ENCODE measurements around the gene ARSA. TPM values are rescaled to one million over a fixed set of nuclear protein-coding genes. Genes with fewer than 3 reads are reported as not detected.

Gene ARSA
- total RNA-seq, 1 experiment from 2014 or later = 11.3 TPM

GRCh38 chr22:50673231-50674129 is 45.5 kb upstream of the ARSA start:
- Histone ChIP-seq H3K9ac (ENCODE audit: low read length) (no peak overlapping the region), H3K27ac (ENCODE audit: low read length) (no peak overlapping the region), H3K9me3 (ENCODE audit: low read length) (no peaks in the 10 kb centered on the region), H3K4me3 (ENCODE audit: low read length) (no peak overlapping the region), H3K27me3 (ENCODE audit: low read length) (no peaks in the 10 kb centered on the region), H3K79me2 (ENCODE audit: low read length) (no peaks in the 10 kb centered on the region), H4K20me1 (ENCODE audit: low read length) (no peaks in the 10 kb centered on the region), H3K4me1 (ENCODE audit: insufficient read depth, low read length) (peaks cover 4% of the 10 kb centered on the region; the same call in 1 of the 2 replicates), H3K36me3 (ENCODE audit: low read depth, low read length) (no peaks in the 10 kb centered on the region), H3K9me2 (replicated peaks; ENCODE audit: low read length) (no peaks in the 10 kb centered on the region), H2AFZ (ENCODE audit: low read length) (no peak overlapping the region), H3F3A (ENCODE audit: low read length, unreplicated experiment) (no peaks in the 10 kb centered on the region), H3K4me2 (ENCODE audit: low read length) (no peak overlapping the region)
- intact Hi-C loops (cut with micrococcal nuclease) = no loop called here
- BruUV-seq (replicated peaks) = no TSS peak
- no peak for DNase-seq
- ATAC-seq = no peak
- TF ChIP-seq CTCF (conservative IDR thresholded peaks at IDR 0.05; ENCODE audit: low read depth, low read length) (no peak), EZH2phosphoT487 (IDR thresholded peaks at IDR 0.05; ENCODE audit: borderline replicate concordance, low read length) (no peak), EZH2 (IDR thresholded peaks at IDR 0.05; ENCODE audit: low read length, unreplicated experiment) (no peak)
- ChIA-PET POLR2A (ENCODE audit: unreplicated experiment) (no interaction called here), CTCF (no interaction called here)

GRCh38 chr22:50672471-50673230 is 44.7 kb upstream of the ARSA start, which contains the start of gene SHANK3:
TSS of gene SHANK3 (plus strand) at chr22:50672823.
- ATAC-seq = no peak
- TF ChIP-seq CTCF (conservative IDR thresholded peaks at IDR 0.05; ENCODE audit: low read depth, low read length) = no peak
- H3K9ac ChIP-seq (ENCODE audit: low read length) = no peak within 1 kb of the TSS
- H2AFZ ChIP-seq (ENCODE audit: low read length) = no peak within 1 kb of the TSS
- intact Hi-C loops (cut with micrococcal nuclease) = no loop called here
- BruUV-seq (replicated peaks) = no TSS peak
- ChIA-PET POLR2A (ENCODE audit: unreplicated experiment) (no interaction called here), CTCF (no interaction called here)
- no peaks in the 10 kb centered on the region for H3K27me3 ChIP-seq (ENCODE audit: low read length)
- H3K79me2 ChIP-seq (ENCODE audit: low read length) = no peaks in the 10 kb centered on the region
- no peaks in the 10 kb centered on the region for H4K20me1 ChIP-seq (ENCODE audit: low read length)
- no peak within 1 kb of the TSS for H3K4me3 ChIP-seq (ENCODE audit: low read length)
- H3F3A ChIP-seq (ENCODE audit: low read length, unreplicated experiment) = no peaks in the 10 kb centered on the region
- H3K27ac ChIP-seq (ENCODE audit: low read length) = no peak within 1 kb of the TSS
- H3K36me3 ChIP-seq (ENCODE audit: low read depth, low read length) = no peaks in the 10 kb centered on the region
- H3K4me2 ChIP-seq (ENCODE audit: low read length) = no peak within 1 kb of the TSS
- H3K9me2 ChIP-seq (replicated peaks; ENCODE audit: low read length) = no peaks in the 10 kb centered on the region
- no peaks in the 10 kb centered on the region for H3K9me3 ChIP-seq (ENCODE audit: low read length)
- DNase-seq = no peak
- H3K4me1 ChIP-seq (ENCODE audit: insufficient read depth, low read length) = peaks cover 4% of the 10 kb centered on the region; the same call in 1 of the 2 replicates

GRCh38 chr22:50672041-50672440 is 44.1 kb upstream of the ARSA start:
- Histone ChIP-seq H3F3A (ENCODE audit: low read length, unreplicated experiment) (no peaks in the 10 kb centered on the region), H3K4me3 (ENCODE audit: low read length) (no peak overlapping the region), H3K9me2 (replicated peaks; ENCODE audit: low read length) (no peaks in the 10 kb centered on the region), H3K27me3 (ENCODE audit: low read length) (no peaks in the 10 kb centered on the region), H3K9me3 (ENCODE audit: low read length) (no peaks in the 10 kb centered on the region), H4K20me1 (ENCODE audit: low read length) (no peaks in the 10 kb centered on the region), H3K79me2 (ENCODE audit: low read length) (no peaks in the 10 kb centered on the region), H3K9ac (ENCODE audit: low read length) (no peak overlapping the region), H3K27ac (ENCODE audit: low read length) (no peak overlapping the region), H3K36me3 (ENCODE audit: low read depth, low read length) (no peaks in the 10 kb centered on the region), H3K4me1 (ENCODE audit: insufficient read depth, low read length) (0 out of 2 replicates have a peak, but pooled peaks cover 4% of the 10 kb centered on the region), H2AFZ (ENCODE audit: low read length) (no peak overlapping the region), H3K4me2 (ENCODE audit: low read length) (no peak overlapping the region)
- ChIA-PET POLR2A (ENCODE audit: unreplicated experiment) (no interaction called here), CTCF (no interaction called here)
- BruUV-seq (replicated peaks) = no TSS peak
- ATAC-seq = no peak
- no peak for TF ChIP-seq CTCF (conservative IDR thresholded peaks at IDR 0.05; ENCODE audit: low read depth, low read length)
- TF ChIP-seq EZH2phosphoT487 (IDR thresholded peaks at IDR 0.05; ENCODE audit: borderline replicate concordance, low read length) = no peak
- TF ChIP-seq EZH2 (IDR thresholded peaks at IDR 0.05; ENCODE audit: low read length, unreplicated experiment) = no peak
- intact Hi-C loops (cut with micrococcal nuclease) = no loop called here
- DNase-seq = no peak
